Dendritic cell treated with granulocyte-macrophage colony-stimulating factor and Interleukin-4, amounts not matched to agents 40 ng/mL and 50 ng/mL, for 4 days (primary cell): Measurements from ENCODE around the gene EXOSC9.
A peak's percentile ranks its signal among the peaks of the same experiment; 100 is the strongest.

Source experiments
- H3K27ac Mint-ChIP-seq: one replicate; pipeline ENCODE4 v1.8.0; 2022; ENCODE audit warnings: mild to moderate bottlenecking, mixed read lengths
- H3K27me3 Mint-ChIP-seq: one replicate; pipeline ENCODE4 v1.8.0; 2022; ENCODE audit warnings: mild to moderate bottlenecking, mixed read lengths
- H3K36me3 Mint-ChIP-seq: one replicate; pipeline ENCODE4 v1.8.0; 2022; ENCODE audit warnings: low read depth, mixed read lengths
- H3K4me1 Mint-ChIP-seq: one replicate; pipeline ENCODE4 v1.8.0; 2022; ENCODE audit warnings: low read depth, mixed read lengths
- H3K4me3 Mint-ChIP-seq: one replicate; pipeline ENCODE4 v1.8.0; 2022; ENCODE audit warnings: mild to moderate bottlenecking, moderate library complexity, mixed read lengths
- H3K9me3 Mint-ChIP-seq: one replicate; pipeline ENCODE4 v1.8.0; 2022; ENCODE audit warnings: mixed read lengths
- intact Hi-C: fragments of 100-400 bp; cut with micrococcal nuclease; formaldehyde crosslinking; loops from one replicate; pipeline ENCODE4 v1.15.0; 2022

The EXOSC9 gene

DNA sequence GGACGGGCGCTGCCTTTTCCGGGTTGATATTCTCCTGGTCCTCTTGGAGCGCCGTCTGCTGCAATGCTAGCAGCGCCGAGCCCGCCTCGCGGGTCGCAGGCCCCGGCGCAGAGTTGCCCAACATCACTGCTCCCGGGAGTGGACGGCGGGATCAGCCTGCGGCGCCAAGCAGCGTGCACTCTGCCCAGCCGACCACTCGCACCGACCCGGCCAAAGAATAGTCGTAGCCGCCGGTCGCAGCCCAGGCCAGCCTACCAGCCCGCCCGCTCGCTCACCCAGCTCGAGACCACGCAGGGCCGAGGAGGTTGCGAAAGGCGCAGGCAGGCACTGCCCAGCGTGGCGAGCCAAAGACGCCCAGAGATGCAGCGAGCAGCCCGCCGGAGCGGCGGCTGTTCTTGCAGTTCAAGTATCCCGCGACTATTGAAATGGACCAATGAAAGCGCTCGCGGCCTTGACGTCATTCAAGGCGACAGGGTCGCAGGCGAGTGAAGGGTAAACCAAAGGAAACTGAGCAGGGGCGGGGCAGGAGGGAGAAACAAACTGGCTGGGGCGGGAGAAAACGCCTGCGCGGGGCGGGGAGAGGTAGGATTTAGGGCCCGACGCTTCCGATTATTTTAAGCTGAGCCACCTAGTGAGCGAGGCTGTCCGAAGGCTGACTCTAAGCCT, 22.5 kb downstream of the EXOSC9 start, which contains the start of gene CCNA2:
Gene CCNA2 (minus strand): TSS at position 379 of the 666 bp plus-strand sequence. CDS start 255 bp downstream, at position 124.
- intact Hi-C loops: loop anchor here (1.0 to 5.0 kb wide), 3 partner anchors 22 to 126 kb away; partner anchors contain the start of genes ANXA5, BBS7 and EXOSC9
- Mint-ChIP-seq H3K4me3 (peak within 1 kb of the TSS; percentile 96), H3K36me3 (peaks cover 9% of the 10 kb centered on the region), H3K27ac (peak within 1 kb of the TSS; percentile 75), H3K9me3 (no peaks in the 10 kb centered on the region), H3K4me1 (peaks cover 19% of the 10 kb centered on the region), H3K27me3 (no peaks in the 10 kb centered on the region)

DNA sequence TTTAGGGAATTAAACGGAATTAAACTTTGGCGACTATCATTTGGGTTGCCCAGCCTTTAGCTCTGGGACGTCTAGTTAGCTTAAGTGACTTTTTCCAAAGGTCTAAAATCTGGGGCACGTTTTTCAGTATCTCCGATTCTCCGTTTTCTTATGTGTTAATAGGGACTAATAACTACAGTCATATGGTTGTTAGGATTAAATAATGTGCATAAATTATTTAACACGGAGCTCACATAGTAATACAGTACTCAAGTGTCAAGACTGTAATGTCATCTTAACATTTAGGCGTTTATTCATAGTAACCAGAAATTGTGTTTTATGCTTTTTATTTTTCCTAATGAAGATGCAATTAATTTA, 23.0 kb downstream of the EXOSC9 start:
- Mint-ChIP-seq H3K4me3 (peak overlapping the region; percentile 96), H3K9me3 (no peaks in the 10 kb centered on the region), H3K4me1 (peaks cover 16% of the 10 kb centered on the region), H3K27me3 (no peaks in the 10 kb centered on the region), H3K36me3 (peaks cover 9% of the 10 kb centered on the region), H3K27ac (peak overlapping the region; percentile 75)
- intact Hi-C loops: loop anchor here (1.0 to 5.0 kb wide), 2 partner anchors 46 to 127 kb away; partner anchors contain the start of genes ANXA5 and BBS7

DNA sequence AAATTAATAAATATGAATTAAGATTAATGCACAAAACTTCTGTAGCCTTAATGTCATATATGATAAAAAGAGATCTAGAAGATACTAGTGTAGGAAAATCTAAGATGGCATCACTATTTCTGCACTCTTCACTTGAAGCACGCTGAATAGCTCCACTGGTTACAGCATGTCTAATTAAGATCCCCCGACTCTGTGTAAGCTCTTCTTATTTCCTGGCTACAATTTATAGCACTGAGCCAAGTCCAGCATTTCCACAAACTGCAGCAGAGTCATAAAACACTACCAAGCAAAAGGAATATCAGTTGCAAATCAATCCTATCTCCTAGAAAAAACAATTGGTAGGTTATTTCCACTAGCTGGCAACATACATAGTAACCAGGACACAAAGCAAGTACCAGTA, 23.8 kb downstream of the EXOSC9 start:
- H3K27me3 Mint-ChIP-seq: no peaks in the 10 kb centered on the region
- intact Hi-C loops: loop anchor here (1.0 to 5.0 kb wide), 2 partner anchors 45 to 128 kb away; partner anchors contain the start of genes ANXA5 and BBS7
- peaks cover 9% of the 10 kb centered on the region for H3K36me3 Mint-ChIP-seq
- H3K4me3 Mint-ChIP-seq: no peak overlapping the region
- H3K9me3 Mint-ChIP-seq: no peaks in the 10 kb centered on the region
- no peak overlapping the region for H3K27ac Mint-ChIP-seq
- H3K4me1 Mint-ChIP-seq: peaks cover 15% of the 10 kb centered on the region

DNA sequence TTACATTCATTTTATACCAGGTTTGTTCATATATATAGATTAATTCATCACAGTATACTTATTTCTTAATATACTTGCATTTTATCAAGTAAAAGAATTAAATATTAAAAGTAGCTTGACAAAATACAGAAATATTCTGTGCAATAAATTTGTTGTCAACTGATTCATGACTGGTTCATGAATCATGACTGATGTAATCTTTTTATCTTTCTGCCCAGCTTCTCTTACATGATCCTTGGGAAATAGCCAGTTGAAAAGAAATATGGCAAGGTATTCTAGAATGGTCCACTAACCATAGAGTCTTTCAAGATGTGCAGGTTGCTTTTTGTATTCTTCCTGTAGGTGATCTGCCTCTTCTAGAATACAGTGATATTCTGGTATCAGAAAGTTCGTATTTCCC, 26.7 kb downstream of the EXOSC9 start:
- no peaks in the 10 kb centered on the region for H3K9me3 Mint-ChIP-seq
- no peak overlapping the region for H3K27ac Mint-ChIP-seq
- peaks cover 8% of the 10 kb centered on the region for H3K4me1 Mint-ChIP-seq
- no peak overlapping the region for H3K4me3 Mint-ChIP-seq
- intact Hi-C loops: no loop called here
- no peaks in the 10 kb centered on the region for H3K27me3 Mint-ChIP-seq
- peaks cover 17% of the 10 kb centered on the region for H3K36me3 Mint-ChIP-seq

DNA sequence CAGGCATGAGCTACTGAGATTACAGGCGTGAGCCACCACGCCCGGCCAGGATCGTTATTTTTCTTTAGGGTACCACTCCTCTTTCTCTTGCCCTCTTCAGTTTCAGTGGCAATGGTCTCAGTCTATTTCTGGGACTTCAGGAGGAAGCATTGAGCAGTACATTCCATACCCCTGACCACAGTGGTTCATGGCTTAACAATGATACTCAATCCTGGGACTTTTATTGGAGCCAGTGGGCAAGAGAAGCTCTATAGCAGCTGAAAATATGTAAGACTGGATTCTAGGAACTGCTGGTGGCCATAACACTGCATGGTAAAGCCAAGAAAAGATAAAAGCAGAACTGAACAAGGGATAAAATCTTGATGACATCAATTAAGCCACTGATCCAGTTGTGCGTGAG, 28.4 kb downstream of the EXOSC9 start:
- H3K4me3 Mint-ChIP-seq: no peak overlapping the region
- intact Hi-C loops: no loop called here
- no peaks in the 10 kb centered on the region for H3K27me3 Mint-ChIP-seq

DNA sequence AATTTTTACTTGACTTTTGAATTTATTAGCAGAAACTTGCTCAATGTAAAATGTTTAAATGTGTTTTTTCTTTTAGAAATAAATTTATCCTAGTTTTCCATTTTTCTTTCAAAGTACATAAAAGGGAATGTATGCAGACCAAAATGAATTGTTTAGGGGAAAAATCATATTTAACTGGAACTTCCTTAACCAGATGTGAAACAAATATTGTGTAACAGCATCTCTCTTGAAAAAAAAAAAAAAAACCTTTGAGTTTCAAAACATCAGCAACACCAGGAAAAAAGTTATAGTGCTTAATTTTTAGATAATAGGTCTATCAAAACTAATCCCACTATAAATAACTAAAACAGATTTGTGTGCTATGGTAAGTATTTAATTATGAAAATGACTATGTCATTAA, 37.0 kb downstream of the EXOSC9 start:
- intact Hi-C loops: no loop called here
- no peak overlapping the region for H3K27ac Mint-ChIP-seq
- H3K36me3 Mint-ChIP-seq: peaks cover 6% of the 10 kb centered on the region
- H3K27me3 Mint-ChIP-seq: no peaks in the 10 kb centered on the region
- H3K9me3 Mint-ChIP-seq: no peaks in the 10 kb centered on the region
- no peak overlapping the region for H3K4me3 Mint-ChIP-seq
- no peaks in the 10 kb centered on the region for H3K4me1 Mint-ChIP-seq

More for the DNA sequence above, 28.4 kb downstream of the EXOSC9 start:
- Mint-ChIP-seq H3K36me3 (peaks cover 8% of the 10 kb centered on the region), H3K9me3 (no peaks in the 10 kb centered on the region), H3K4me1 (no peaks in the 10 kb centered on the region), H3K27ac (no peak overlapping the region)

DNA sequence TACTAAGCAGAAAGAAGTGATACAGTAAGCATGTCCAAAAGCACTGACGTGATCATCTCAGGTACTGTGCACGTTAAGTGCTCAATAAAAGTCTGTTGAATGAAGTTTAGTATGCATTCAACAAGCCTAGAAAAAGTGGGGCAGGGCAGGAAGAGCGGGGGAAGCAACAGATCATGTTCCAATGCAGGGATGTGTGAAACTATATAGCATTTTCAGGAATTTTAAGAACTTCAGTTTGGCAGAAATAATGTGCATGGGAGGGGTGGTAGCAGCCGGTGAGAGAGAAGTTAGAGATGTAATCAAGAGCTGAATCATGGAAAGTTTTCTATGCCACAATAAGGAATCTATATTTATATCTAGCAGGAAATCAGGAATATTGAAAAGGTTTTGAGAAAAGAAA, 41.7 kb downstream of the EXOSC9 start:
- Mint-ChIP-seq H3K4me3 (no peak overlapping the region), H3K36me3 (peaks cover 34% of the 10 kb centered on the region), H3K27me3 (no peaks in the 10 kb centered on the region), H3K4me1 (no peaks in the 10 kb centered on the region), H3K27ac (no peak overlapping the region), H3K9me3 (no peaks in the 10 kb centered on the region)
- intact Hi-C loops: no loop called here

DNA sequence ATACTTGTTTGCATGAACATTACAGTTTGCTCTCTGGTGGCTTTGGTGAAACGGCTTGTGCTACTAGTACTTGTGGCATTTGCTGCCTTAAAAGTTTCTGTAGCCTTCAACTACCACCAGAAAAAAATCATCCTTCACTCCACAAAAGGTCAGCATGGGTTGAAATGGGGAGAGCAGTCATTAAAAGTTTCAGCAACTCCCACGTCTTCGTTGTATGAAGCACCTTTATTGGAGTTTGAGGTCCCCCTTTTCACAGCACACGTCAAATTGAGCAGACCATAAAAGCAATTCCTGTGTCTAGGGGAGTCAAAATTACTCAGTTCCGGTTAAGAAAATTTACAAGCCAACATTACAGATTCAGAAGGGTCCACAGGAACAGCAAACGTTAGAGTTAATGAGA, 45.5 kb downstream of the EXOSC9 start:
- H3K9me3 Mint-ChIP-seq: no peaks in the 10 kb centered on the region
- peaks cover 43% of the 10 kb centered on the region for H3K36me3 Mint-ChIP-seq
- intact Hi-C loops: no loop called here
- H3K4me3 Mint-ChIP-seq: no peak overlapping the region
- H3K27me3 Mint-ChIP-seq: no peaks in the 10 kb centered on the region
- no peak overlapping the region for H3K27ac Mint-ChIP-seq
- no peaks in the 10 kb centered on the region for H3K4me1 Mint-ChIP-seq

DNA sequence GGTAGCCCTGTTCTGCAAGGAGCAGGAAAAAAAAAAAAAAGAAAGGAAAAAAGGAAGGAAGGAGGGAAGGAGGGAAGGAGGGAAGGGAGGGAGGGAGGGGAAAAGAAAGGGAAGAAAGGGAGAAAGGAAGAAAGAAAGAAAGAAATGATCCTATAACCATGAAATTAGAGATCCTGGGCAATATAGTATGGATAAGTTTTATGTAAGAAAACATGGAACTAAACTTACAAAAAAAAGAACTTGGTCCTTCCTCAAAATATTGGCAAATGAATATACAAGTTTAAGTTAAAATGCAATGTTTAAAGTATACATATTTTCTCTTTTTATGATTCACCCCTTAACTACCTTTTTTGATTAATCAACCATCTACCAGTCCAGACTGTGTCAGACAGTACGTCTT, 50.2 kb downstream of the EXOSC9 start:
- Mint-ChIP-seq H3K27ac (no peak overlapping the region), H3K4me1 (no peaks in the 10 kb centered on the region), H3K36me3 (peaks cover 20% of the 10 kb centered on the region), H3K27me3 (no peaks in the 10 kb centered on the region), H3K4me3 (no peak overlapping the region), H3K9me3 (no peaks in the 10 kb centered on the region)
- intact Hi-C loops: no loop called here

DNA sequence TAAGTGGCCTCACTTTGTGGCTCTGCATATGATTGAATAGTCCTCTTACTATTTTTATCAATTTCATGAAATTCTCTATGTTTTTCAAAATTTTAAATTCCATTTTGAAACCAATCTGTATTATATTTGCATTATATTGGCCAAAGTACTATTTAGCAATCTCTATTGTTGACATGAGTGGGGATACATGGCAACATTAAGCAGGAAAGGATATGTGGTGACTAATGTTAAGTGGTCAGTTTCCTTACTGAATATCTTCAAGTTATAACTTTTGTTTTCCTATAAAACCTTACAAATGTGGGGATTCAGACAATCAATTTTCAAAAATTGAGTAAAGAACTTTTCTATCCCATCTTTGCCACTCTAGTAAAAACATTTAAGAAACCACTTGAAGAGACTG, 59.0 kb downstream of the EXOSC9 start:
- no peaks in the 10 kb centered on the region for H3K9me3 Mint-ChIP-seq
- intact Hi-C loops: no loop called here
- H3K4me3 Mint-ChIP-seq: no peak overlapping the region
- H3K27me3 Mint-ChIP-seq: no peaks in the 10 kb centered on the region
- peaks cover 6% of the 10 kb centered on the region for H3K36me3 Mint-ChIP-seq
- H3K27ac Mint-ChIP-seq: no peak overlapping the region
- no peaks in the 10 kb centered on the region for H3K4me1 Mint-ChIP-seq

DNA sequence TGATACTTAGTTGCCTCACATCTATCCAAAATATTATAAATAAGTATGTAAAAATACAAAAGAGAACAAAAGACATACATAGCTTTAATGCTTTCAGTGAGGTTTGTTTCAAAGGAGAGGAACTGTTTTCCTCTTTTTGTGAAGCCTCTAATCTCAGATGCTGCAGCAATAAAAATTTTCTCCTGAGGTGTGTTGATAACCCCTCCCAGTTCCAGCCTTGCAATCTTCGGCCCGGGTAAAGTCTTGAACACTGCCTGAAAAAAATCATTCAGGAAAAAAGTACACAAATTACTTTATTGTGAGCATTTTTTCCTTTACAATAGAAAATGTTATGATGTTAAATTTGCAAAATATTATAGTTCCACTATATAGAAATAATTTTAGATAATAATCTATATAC, 60.3 kb downstream of the EXOSC9 start:
- H3K27ac Mint-ChIP-seq: no peak overlapping the region
- intact Hi-C loops: no loop called here
- H3K27me3 Mint-ChIP-seq: no peaks in the 10 kb centered on the region
- peaks cover 13% of the 10 kb centered on the region for H3K36me3 Mint-ChIP-seq
- no peak overlapping the region for H3K4me3 Mint-ChIP-seq
- no peaks in the 10 kb centered on the region for H3K4me1 Mint-ChIP-seq
- H3K9me3 Mint-ChIP-seq: no peaks in the 10 kb centered on the region

DNA sequence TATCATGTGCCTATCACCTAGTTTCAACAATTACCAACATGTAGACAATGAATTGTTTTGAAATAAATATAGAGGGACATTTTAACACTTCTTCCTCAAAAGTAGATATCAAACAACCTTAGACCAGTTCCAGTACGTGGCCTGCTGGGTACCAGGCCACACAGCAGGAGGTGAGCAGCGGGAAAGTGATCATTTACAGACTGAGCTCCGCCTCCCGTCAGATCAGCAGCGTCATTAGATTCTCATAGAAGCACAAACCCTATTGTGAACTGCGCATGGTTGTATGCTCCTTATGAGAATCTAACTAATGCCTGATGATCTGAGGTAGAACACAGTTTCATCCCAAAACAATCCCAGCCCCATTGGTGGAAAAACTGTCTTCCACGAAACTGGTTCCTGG, 62.7 kb downstream of the EXOSC9 start:
- intact Hi-C loops: no loop called here
- no peak overlapping the region for H3K4me3 Mint-ChIP-seq
- no peaks in the 10 kb centered on the region for H3K27me3 Mint-ChIP-seq
- no peaks in the 10 kb centered on the region for H3K9me3 Mint-ChIP-seq
- no peak overlapping the region for H3K27ac Mint-ChIP-seq
- peaks cover 15% of the 10 kb centered on the region for H3K36me3 Mint-ChIP-seq
- peaks cover 2% of the 10 kb centered on the region for H3K4me1 Mint-ChIP-seq
